Activated T-cell treated with anti-CD3 and anti-CD28 coated beads, Interleukin-2, amount 50 U/mL, for 72 hours (primary cell): Measurements from ENCODE around the gene IFNL2. TPM values are rescaled to one million over a fixed set of nuclear protein-coding genes. Genes with fewer than 3 reads are reported as not detected.
"Not testable (repeated sequence)": the region's sequence is repeated elsewhere in the genome, so short reads cannot be mapped to it uniquely, and the experiment has no call there.

Experiments
- ATAC-seq, 2 donors: fragments of 150-1000 bp; cut with Tn5 transposase; replicated peaks in 1 of 2; 2 replicates each; pipeline ENCODE4 v1.10.0; 2021; ENCODE audit warnings: moderate library complexity in 2 of 2, mild to moderate bottlenecking in 1 of 2
- DNase-seq, 2 donors: peaks; one replicate each; pipeline ENCODE4 v3.0.0; 2021 to 2022; ENCODE audit warnings: mixed read lengths in 1 of 2
- H3K27ac Mint-ChIP-seq: one replicate; pipeline ENCODE4 v1.8.0; 2022; ENCODE audit warnings: mild to moderate bottlenecking, moderate library complexity, mixed read lengths
- H3K27me3 Mint-ChIP-seq: one replicate; pipeline ENCODE4 v1.8.0; 2022; ENCODE audit warnings: low read depth, mixed read lengths
- H3K36me3 Mint-ChIP-seq, 2 donors: one replicate each; pipeline ENCODE4 v1.8.0; 2022; ENCODE audit warnings: mixed read lengths in 2 of 2, mild to moderate bottlenecking in 1 of 2; ENCODE audit not compliant: insufficient read depth in 2 of 2
- H3K4me1 Mint-ChIP-seq: one replicate; pipeline ENCODE4 v1.8.0; 2022; ENCODE audit warnings: low read depth, mixed read lengths
- H3K4me3 Mint-ChIP-seq, 2 donors: one replicate each; pipeline ENCODE4 v1.8.0; 2022; ENCODE audit warnings: mild to moderate bottlenecking in 2 of 2, mixed read lengths in 2 of 2, moderate library complexity in 2 of 2
- H3K9me3 Mint-ChIP-seq, 2 donors: one replicate each; pipeline ENCODE4 v1.8.0; 2022; ENCODE audit warnings: mixed read lengths in 2 of 2
- total RNA-seq, 2 donors: library from RNA; stranded (reverse); gene quantifications; one replicate each; pipeline ENCODE4 v1.2.3, GENCODE V29; 2022

IFNL2 gene
- total RNA-seq, result under 1 TPM in 1 of 2 donors, not detected in 1; 0.46 TPM

GRCh38 chr19:39268085-39268484 is at the start of gene IFNL2:
Gene IFNL2 (plus strand): TSS chr19:39268396. CDS start chr19:39268569, 173 bp downstream.
- H3K27ac Mint-ChIP-seq, H3K4me3 Mint-ChIP-seq, H3K9me3 Mint-ChIP-seq, H3K36me3 Mint-ChIP-seq, DNase-seq, H3K4me1 Mint-ChIP-seq: not testable (repeated sequence)
- peak; percentile 60 to 73 for ATAC-seq
- H3K27me3 Mint-ChIP-seq, result peaks cover 32% of the 10 kb centered on the region

GRCh38 chr19:39219108-39219507 is 49.1 kb upstream of the IFNL2 start:
- not testable (repeated sequence) for H3K36me3 Mint-ChIP-seq, ATAC-seq, DNase-seq, H3K27ac Mint-ChIP-seq, H3K4me3 Mint-ChIP-seq, H3K4me1 Mint-ChIP-seq, H3K9me3 Mint-ChIP-seq
- peaks cover 22% of the 10 kb centered on the region for H3K27me3 Mint-ChIP-seq

- Mint-ChIP-seq H3K36me3 (peaks cover 0 to 3% of the 10 kb centered on the region in 2 donors), H3K9me3 (no peaks in the 10 kb centered on the region), H3K4me3 (no peak overlapping the region), H3K4me1 (peaks cover 4% of the 10 kb centered on the region), H3K27me3 (peaks cover 35% of the 10 kb centered on the region), H3K27ac (no peak overlapping the region)
- no peak for DNase-seq
- ATAC-seq, result no peak
These were observed 44.4 kb upstream of the IFNL2 start for GRCh38 chr19:39223703-39224279.

- DNase-seq, result no peak
- Mint-ChIP-seq H3K4me1 (peaks cover 4% of the 10 kb centered on the region), H3K27me3 (peaks cover 29% of the 10 kb centered on the region), H3K9me3 (no peaks in the 10 kb centered on the region), H3K27ac (no peak overlapping the region), H3K4me3 (no peak overlapping the region), H3K36me3 (peaks cover 0 to 3% of the 10 kb centered on the region in 2 donors)
- no peak for ATAC-seq
These were observed 43.3 kb upstream of the IFNL2 start for GRCh38 chr19:39224910-39225309.

- no peaks in the 10 kb centered on the region for H3K36me3 Mint-ChIP-seq
- DNase-seq, result no peak
These were observed 38.0 kb upstream of the IFNL2 start for GRCh38 chr19:39230096-39230764.

GRCh38 chr19:39232708-39233107 is 35.5 kb upstream of the IFNL2 start:
- no peaks in the 10 kb centered on the region for H3K27me3 Mint-ChIP-seq

More at GRCh38 chr19:39230096-39230764, 38.0 kb upstream of the IFNL2 start:
- Mint-ChIP-seq H3K4me1 (no peaks in the 10 kb centered on the region), H3K27me3 (peaks cover 10% of the 10 kb centered on the region), H3K27ac (no peak overlapping the region), H3K4me3 (no peak overlapping the region), H3K9me3 (no peaks in the 10 kb centered on the region)
- no peak for ATAC-seq

GRCh38 chr19:39236527-39236926 is 31.7 kb upstream of the IFNL2 start:
- ATAC-seq, result peak; percentile 71 to 88
- Mint-ChIP-seq H3K27me3 (no peaks in the 10 kb centered on the region), H3K4me3 (peak overlapping the region; percentile 28 to 76), H3K9me3 (no peaks in the 10 kb centered on the region), H3K36me3 (no peaks in the 10 kb centered on the region), H3K4me1 (peaks cover 17% of the 10 kb centered on the region), H3K27ac (no peak overlapping the region)
- DNase-seq, result peak; percentile 21 to 54

More at GRCh38 chr19:39232708-39233107, 35.5 kb upstream of the IFNL2 start:
- no peak overlapping the region for H3K27ac Mint-ChIP-seq
- ATAC-seq (no peak), DNase-seq (no peak)
- H3K9me3 Mint-ChIP-seq, result no peaks in the 10 kb centered on the region
- no peaks in the 10 kb centered on the region for H3K36me3 Mint-ChIP-seq
- peaks cover 8% of the 10 kb centered on the region for H3K4me1 Mint-ChIP-seq
- no peak overlapping the region for H3K4me3 Mint-ChIP-seq

- Mint-ChIP-seq H3K9me3 (no peaks in the 10 kb centered on the region), H3K27me3 (no peaks in the 10 kb centered on the region), H3K4me3 (peak overlapping the region; percentile 75 to 76), H3K27ac (peak overlapping the region; percentile 39), H3K36me3 (no peaks in the 10 kb centered on the region), H3K4me1 (peaks cover 17% of the 10 kb centered on the region)
- peak; percentile 49 to 54 for DNase-seq
- peak; percentile 83 to 86 for ATAC-seq
These were observed 30.7 kb upstream of the IFNL2 start for GRCh38 chr19:39237200-39238184.

- Mint-ChIP-seq H3K27me3 (no peaks in the 10 kb centered on the region), H3K27ac (peak overlapping the region; percentile 39), H3K9me3 (no peaks in the 10 kb centered on the region), H3K4me3 (peak overlapping the region; percentile 75 to 76), H3K36me3 (no peaks in the 10 kb centered on the region), H3K4me1 (peaks cover 17% of the 10 kb centered on the region)
- ATAC-seq, result no peak
- no peak for DNase-seq
These were observed 30.0 kb upstream of the IFNL2 start for GRCh38 chr19:39238209-39238608.

GRCh38 chr19:39238944-39239343 is 29.3 kb upstream of the IFNL2 start:
- H3K36me3 Mint-ChIP-seq, result no peaks in the 10 kb centered on the region
- H3K27me3 Mint-ChIP-seq, result no peaks in the 10 kb centered on the region
- H3K4me3 Mint-ChIP-seq, result no peak overlapping the region
- DNase-seq (no peak), ATAC-seq (no peak)
- H3K9me3 Mint-ChIP-seq, result no peaks in the 10 kb centered on the region
- no peak overlapping the region for H3K27ac Mint-ChIP-seq
- H3K4me1 Mint-ChIP-seq, result peaks cover 17% of the 10 kb centered on the region

GRCh38 chr19:39240421-39240820 is 27.8 kb upstream of the IFNL2 start:
- Mint-ChIP-seq H3K27me3 (no peaks in the 10 kb centered on the region), H3K4me1 (peaks cover 17% of the 10 kb centered on the region), H3K36me3 (no peaks in the 10 kb centered on the region), H3K27ac (no peak overlapping the region), H3K9me3 (no peaks in the 10 kb centered on the region), H3K4me3 (no peak overlapping the region)
- ATAC-seq (no peak), DNase-seq (no peak)

GRCh38 chr19:39243741-39244140 is 24.5 kb upstream of the IFNL2 start:
- not testable (repeated sequence) for H3K9me3 Mint-ChIP-seq, H3K4me3 Mint-ChIP-seq, H3K36me3 Mint-ChIP-seq, H3K27me3 Mint-ChIP-seq, H3K27ac Mint-ChIP-seq, ATAC-seq, H3K4me1 Mint-ChIP-seq, DNase-seq
